Endothelial cell of umbilical vein (primary cell): Measurements from ENCODE around the gene PROZ. TPM values are rescaled to one million over a fixed set of nuclear protein-coding genes. Genes with fewer than 3 reads are reported as not detected.

ENCODE experiments used
- BruUV-seq: library from RNA; stranded (reverse); fragments of 400-500 nt; replicated peaks from 2 replicates; lab custom pipeline; 2021; lab: Mats Ljungman, UMichigan
- CTCF ChIA-PET: fragments of 300-600, 350-600 bp; sonication (Branson Sonifier 250); formaldehyde crosslinking; loops from one replicate; lab custom pipeline; 2021; ENCODE audit warnings: antibody characterized with exemption, inconsistent platforms; lab: Charles Lee
- POLR2A ChIA-PET: fragments of 300-600, 350-600 bp; sonication (Branson Sonifier 250); formaldehyde crosslinking; loops from one replicate; lab custom pipeline; 2021; ENCODE audit warnings: antibody characterized with exemption, inconsistent platforms; lab: Charles Lee
- DNase-seq: peaks from one replicate; pipeline ENCODE4 v3.0.0-alpha.2; 2011; ENCODE audit warnings: low read depth, low spot score
- FAIRE-seq: peaks from 2 replicates; lab custom pipeline; 2011; peaks lifted over from hg19 to GRCh38; lab: Jason Lieb, UNC
- H2AFZ ChIP-seq: 2 replicates; pipeline ENCODE4 v1.6.0; 2012; ENCODE audit warnings: low read depth, low read length, control low read depth, inconsistent platforms
- H3K27ac ChIP-seq: 2 replicates; pipeline ENCODE4 v1.5.1; 2011; ENCODE audit warnings: low read depth, mild to moderate bottlenecking, control low read depth, low read length, moderate library complexity; ENCODE audit not compliant: insufficient read depth
- H3K27me3 ChIP-seq, 2 experiments: 2 replicates each; pipeline versions ENCODE4 v1.6.0 to v1.6.1; 2011; ENCODE audit warnings: low read length in 2 of 2, mixed read lengths in 1 of 2; ENCODE audit not compliant: control insufficient read depth in 2 of 2, insufficient read depth in 2 of 2
- H3K36me3 ChIP-seq, 2 experiments: 2 replicates in 1 of 2; 3 replicates in 1 of 2; pipeline ENCODE4 v1.5.1; 2011; ENCODE audit warnings: low read length in 2 of 2, mild to moderate bottlenecking in 1 of 2, moderate library complexity in 1 of 2; ENCODE audit not compliant: control insufficient read depth in 2 of 2, insufficient read depth in 2 of 2; ENCODE audit errors: extremely low read depth in 1 of 2
- H3K4me1 ChIP-seq: 3 replicates; pipeline ENCODE4 v1.5.1; 2011; ENCODE audit warnings: mild to moderate bottlenecking, low read length; ENCODE audit not compliant: control insufficient read depth, insufficient read depth; ENCODE audit errors: extremely low read depth
- H3K4me2 ChIP-seq: 2 replicates; pipeline ENCODE4 v1.6.1; 2011; ENCODE audit warnings: low read length, control low read depth, mixed read lengths; ENCODE audit not compliant: insufficient read depth
- H3K4me3 ChIP-seq, 3 experiments: fragments of 200-600 bp in 1 of 3; sonication (generic), shearing (Covaris generic) in 1 of 3; replicated peaks in 1 of 3; 2 replicates each; pipeline ENCODE4 v1.5.1; 2011 to 2016; ENCODE audit warnings: control low read depth in 3 of 3, low read length in 3 of 3, mild to moderate bottlenecking in 2 of 3, inconsistent platforms in 1 of 3, low read depth in 1 of 3, moderate library complexity in 1 of 3; ENCODE audit not compliant: insufficient read depth in 1 of 3
- H3K79me2 ChIP-seq: 2 replicates; pipeline ENCODE4 v1.6.0; 2012; ENCODE audit warnings: low read length, inconsistent platforms; ENCODE audit not compliant: control insufficient read depth, insufficient read depth
- H3K9ac ChIP-seq: replicated peaks from 2 replicates; pipeline ENCODE3; 2011; ENCODE audit warnings: low read length, control low read depth; ENCODE audit not compliant: insufficient read depth; ENCODE audit errors: extremely low read depth
- H3K9me1 ChIP-seq: replicated peaks from 3 replicates; pipeline ENCODE4 v1.6.0; 2011; ENCODE audit warnings: mild to moderate bottlenecking, low read length; ENCODE audit not compliant: control insufficient read depth, insufficient read depth; ENCODE audit errors: extremely low read depth
- H3K9me3 ChIP-seq: replicated peaks from 2 replicates; pipeline ENCODE4 v1.5.1; 2012; ENCODE audit warnings: low read length, inconsistent platforms; ENCODE audit not compliant: control insufficient read depth, insufficient read depth
- H4K20me1 ChIP-seq: replicated peaks from 2 replicates; pipeline ENCODE3; 2011; ENCODE audit warnings: mild to moderate bottlenecking, low read length; ENCODE audit not compliant: control insufficient read depth, insufficient read depth; ENCODE audit errors: extremely low read depth
- CTCF ChIP-seq, 2 donors: IDR thresholded peaks; 1 replicate in 1 of 2; 2 replicates in 1 of 2; pipeline ENCODE4 v1.5.1; 2011; ENCODE audit warnings: low read length in 2 of 2, mild to moderate bottlenecking in 2 of 2, moderate library complexity in 2 of 2, control low read depth in 1 of 2, inconsistent platforms in 1 of 2, low read depth in 1 of 2; ENCODE audit not compliant: insufficient read depth in 1 of 2; ENCODE audit errors: extremely low read depth in 1 of 2
- EZH2 ChIP-seq: IDR thresholded peaks from 2 replicates; pipeline ENCODE4 v1.6.1; 2012; ENCODE audit warnings: borderline replicate concordance, low read depth, mild to moderate bottlenecking, moderate library complexity, low read length, inconsistent platforms; ENCODE audit not compliant: severe bottlenecking
- FOS ChIP-seq: IDR thresholded peaks from 2 replicates; pipeline ENCODE4 v1.6.1; 2011; ENCODE audit warnings: mild to moderate bottlenecking, low read length, moderate library complexity, borderline replicate concordance; ENCODE audit not compliant: insufficient read depth
- GATA2 ChIP-seq: IDR thresholded peaks from 2 replicates; pipeline ENCODE4 v1.7.0; 2011; ENCODE audit warnings: low read depth, mild to moderate bottlenecking, moderate library complexity, mixed read lengths, low read length; ENCODE audit not compliant: insufficient read length, insufficient read depth
- JUN ChIP-seq: IDR thresholded peaks from 2 replicates; pipeline ENCODE4 v1.6.1; 2011; ENCODE audit warnings: borderline replicate concordance, low read depth; ENCODE audit not compliant: insufficient read length, insufficient read depth
- MAX ChIP-seq: IDR thresholded peaks from 2 replicates; pipeline ENCODE4 v1.6.1; 2011; ENCODE audit not compliant: insufficient read depth, insufficient read length
- MYC ChIP-seq: IDR thresholded peaks from one replicate; pipeline ENCODE4 v1.6.1; 2011; ENCODE audit warnings: mild to moderate bottlenecking, low read depth, low read length
- POLR2A ChIP-seq: IDR thresholded peaks from 2 replicates; pipeline ENCODE4 v1.6.1; 2012; ENCODE audit warnings: low read depth, mild to moderate bottlenecking, control low read depth, low read length
- POLR2AphosphoS5 ChIP-seq: IDR thresholded peaks from 2 replicates; pipeline ENCODE4 v1.6.1; 2012; ENCODE audit warnings: low read depth, mild to moderate bottlenecking, control low read depth, low read length, moderate library complexity; ENCODE audit not compliant: insufficient read depth
- dilution Hi-C: fragments of 300-500 bp; cut with MboI; formaldehyde crosslinking; loops from one replicate; pipeline ENCODE4 v1.15.0; 2019; ENCODE audit warnings: low sequenced_read_pairs; ENCODE audit not compliant: extremely low pct_ligation_motif_present
- intact Hi-C: fragments of 100-400 bp; cut with micrococcal nuclease; formaldehyde crosslinking; loops from one replicate; pipeline ENCODE4 v1.10.0; 2022
- polyA plus RNA-seq, 4 experiments: library from polyadenylated mRNA; depleted of rRNA in 3 of 4; stranded (reverse) in 3 of 4; unstranded in 1 of 4; fragments of >200 nt; gene quantifications; 2 replicates each; pipeline versions ENCODE4 v1.2.1 to v1.2.3, GENCODE V29; 2011 to 2012; ENCODE audit warnings: missing spikeins in 1 of 4
- total RNA-seq: library from RNA; stranded (reverse); gene quantifications from 2 replicates; pipeline ENCODE4 v1.2.3, GENCODE V29; 2021

Gene PROZ
- total and polyA plus RNA-seq, 2 donors (not counting 3 experiments of a cell fraction or from before 2014, with no cell fraction given), result not detected

GRCh38 chr13:113145496-113145895, 13.0 kb upstream of the PROZ start:
- no peak overlapping the region for H2AFZ ChIP-seq
- dilution Hi-C loops (no loop called here), intact Hi-C loops (no loop called here)
- no peaks in the 10 kb centered on the region for H4K20me1 ChIP-seq
- no peak overlapping the region for H3K4me3 ChIP-seq
- H3K9me1 ChIP-seq, result no peaks in the 10 kb centered on the region
- H3K9ac ChIP-seq, result no peak overlapping the region
- H3K36me3 ChIP-seq, result no peaks in the 10 kb centered on the region
- TF ChIP-seq POLR2AphosphoS5 (no peak), EZH2 (no peak), MYC (no peak), MAX (no peak), FOS (no peak), GATA2 (no peak), JUN (no peak), POLR2A (no peak), CTCF (IDR thresholded peaks at IDR 0.05; ENCODE audit: extremely low read depth in 1 of 2, insufficient read depth in 1 of 2, low read depth in 1 of 2, low read length in 2 of 2) (no peak)
- H3K9me3 ChIP-seq, result no peaks in the 10 kb centered on the region
- no TSS peak for BruUV-seq
- H3K4me1 ChIP-seq, result no peaks in the 10 kb centered on the region
- H3K4me2 ChIP-seq, result no peak overlapping the region
- no peak for FAIRE-seq
- POLR2A ChIA-PET, result no interaction called here
- CTCF ChIA-PET, result no interaction called here
- H3K27me3 ChIP-seq, result peaks cover 0 to 2% of the 10 kb centered on the region in 2 experiments
- DNase-seq, result no peak
- no peak overlapping the region for H3K27ac ChIP-seq
- no peaks in the 10 kb centered on the region for H3K79me2 ChIP-seq
